Measurements from ENCODE around the gene RBM41. TPM values are rescaled to one million over a fixed set of nuclear protein-coding genes. Genes with fewer than 3 reads are reported as not detected.
A peak's percentile ranks its signal among the peaks of the same experiment; 100 is the strongest.
"Not testable (repeated sequence)": the region's sequence is repeated elsewhere in the genome, so short reads cannot be mapped to it uniquely, and the experiment has no call there.

RBM41 gene
- total RNA-seq = 10 to 100 TPM; 27.8 to 29.8 TPM
- 10 to 100 TPM in 1 of 2 donors, 1 to 10 TPM in 1; 9.1 to 14.4 TPM for polyA plus RNA-seq

DNA sequence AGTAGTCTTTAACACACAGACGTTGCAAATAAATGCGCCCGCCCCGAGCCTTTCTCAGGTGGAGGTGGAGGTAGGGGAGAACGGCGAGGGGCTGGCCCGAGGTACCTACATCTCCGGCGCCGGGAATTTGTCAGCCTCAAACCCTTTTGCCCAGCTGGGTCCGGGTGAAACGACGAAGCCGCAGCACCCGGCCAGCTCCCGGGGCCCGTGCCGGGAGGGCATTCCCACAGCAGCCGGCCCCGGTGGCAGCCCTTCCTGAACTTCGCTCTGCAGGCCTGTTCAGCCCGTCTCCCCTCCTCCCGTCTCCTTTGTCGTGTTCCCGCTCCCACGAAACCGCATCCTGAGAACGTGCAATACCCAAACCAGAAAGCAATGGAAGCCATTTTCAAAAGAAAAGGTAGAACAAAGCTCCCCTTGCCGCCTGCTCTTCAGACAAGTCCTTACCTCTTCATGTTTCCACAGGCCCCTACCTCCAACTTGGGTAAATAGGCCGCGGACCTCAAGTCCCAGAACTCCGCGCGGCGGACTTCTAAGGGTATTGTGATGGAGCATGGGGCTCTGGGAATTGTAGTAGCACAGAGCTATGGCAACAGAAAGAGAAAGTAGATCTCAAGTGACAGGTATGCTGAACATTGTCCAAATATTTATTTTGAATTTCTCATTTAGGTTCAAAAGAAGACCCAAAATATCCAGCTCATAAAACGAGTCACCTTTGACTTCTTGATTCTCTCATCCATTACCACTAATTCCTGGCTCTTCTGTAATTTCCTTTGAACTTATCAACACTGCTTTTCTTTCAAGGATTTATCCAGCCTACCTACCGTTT is at the start of gene RBM41:
Gene RBM41, minus strand, starts transcription at position 501 of the 826 bp plus-strand sequence. Its CDS starts 49 bp downstream, at position 452.
- H3K4me3 ChIP-seq (ENCODE audit: low read length in 2 of 2) = peak within 1 kb of the TSS; percentile 72 to 73
- peak within 1 kb of the TSS; percentile 98 to 100 (median 99) for H3K4me3 Mint-ChIP-seq
- ChIA-PET CTCF (ENCODE audit: partially characterized antibody) (interaction anchor here (1.2 to 1.5 kb wide), 2 partner anchors 93 to 120 kb away, joined by 3 to 4 read pairs; no protein-coding TSS in a partner anchor), POLR2A (ENCODE audit: partially characterized antibody) (interaction anchor here (1.4 to 1.5 kb wide), 3 partner anchors 37 to 973 kb away, joined by 3 to 4 read pairs (median 4); partner anchors contain the start of genes ATG4A and PSMD10)
- no peaks in the 10 kb centered on the region for H3K27me3 ChIP-seq (ENCODE audit: insufficient read depth, low read length)
- peaks cover 9% of the 10 kb centered on the region for H3K36me3 ChIP-seq (ENCODE audit: insufficient read depth, low read length)
- intact Hi-C loops (cut with micrococcal nuclease) = loop anchor here (5.0 to 10.0 kb wide), 4 partner anchors 89 to 314 kb away; partner anchors contain the start of genes DNAAF6, NUP62CL and TBC1D8B
- peak; percentile 69 to 88 (median 75) for DNase-seq
- H3K36me3 Mint-ChIP-seq = peaks cover 12 to 33% of the 10 kb centered on the region in 2 donors
- H3K9me3 ChIP-seq (ENCODE audit: control insufficient read depth in 1 of 2, low read length in 2 of 2) = no peaks in the 10 kb centered on the region
- peak within 1 kb of the TSS; percentile 59 for H3K27ac ChIP-seq (ENCODE audit: low read depth, low read length)
- peaks cover 17% of the 10 kb centered on the region for H3K4me1 ChIP-seq (ENCODE audit: insufficient read depth, low read length)
- H3K27me3 Mint-ChIP-seq = no peaks in the 10 kb centered on the region
- peak within 1 kb of the TSS; percentile 93 to 98 (median 97) for H3K27ac Mint-ChIP-seq
- H3K9me3 Mint-ChIP-seq = peaks cover 0 to 3% (median 0%) of the 10 kb centered on the region in 8 donors
- peaks cover 22 to 47% (median 33%) of the 10 kb centered on the region in 4 donors for H3K4me1 Mint-ChIP-seq

DNA sequence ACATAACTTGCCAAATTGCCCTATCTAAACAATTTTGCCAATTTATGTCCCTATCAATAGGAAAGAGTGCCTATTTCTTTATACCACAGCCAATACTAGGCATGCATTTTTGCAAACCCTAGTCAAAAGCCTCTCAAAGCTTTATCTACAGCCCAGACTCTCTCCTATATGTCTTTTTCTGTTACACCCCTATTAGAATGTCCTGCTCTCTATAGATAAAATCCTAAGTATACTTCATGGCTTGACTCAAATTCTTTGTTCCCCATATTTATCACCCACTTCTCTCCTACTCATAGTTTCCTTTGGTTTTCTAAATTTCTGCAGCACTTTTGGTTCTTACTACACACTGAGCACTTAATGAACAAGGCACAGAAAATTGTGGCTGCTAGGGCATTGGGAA is 49.6 kb upstream of the RBM41 start:
- H3K36me3 Mint-ChIP-seq = no peaks in the 10 kb centered on the region
- no peak for DNase-seq
- H3K4me1 ChIP-seq (ENCODE audit: insufficient read depth, low read length) = no peaks in the 10 kb centered on the region
- H3K27me3 Mint-ChIP-seq = no peaks in the 10 kb centered on the region
- ChIA-PET POLR2A (ENCODE audit: partially characterized antibody) (no interaction called here), CTCF (ENCODE audit: partially characterized antibody) (no interaction called here)
- H3K36me3 ChIP-seq (ENCODE audit: insufficient read depth, low read length) = no peaks in the 10 kb centered on the region
- no peak overlapping the region for H3K4me3 ChIP-seq (ENCODE audit: low read length in 2 of 2)
- no peaks in the 10 kb centered on the region for H3K9me3 Mint-ChIP-seq
- H3K4me3 Mint-ChIP-seq = no peak overlapping the region
- intact Hi-C loops (cut with micrococcal nuclease) = no loop called here
- H3K27me3 ChIP-seq (ENCODE audit: insufficient read depth, low read length) = no peaks in the 10 kb centered on the region
- no peaks in the 10 kb centered on the region for H3K4me1 Mint-ChIP-seq
- H3K27ac ChIP-seq (ENCODE audit: low read depth, low read length) = no peak overlapping the region
- H3K27ac Mint-ChIP-seq = no peak overlapping the region
- no peaks in the 10 kb centered on the region for H3K9me3 ChIP-seq (ENCODE audit: control insufficient read depth in 1 of 2, low read length in 2 of 2)

DNA sequence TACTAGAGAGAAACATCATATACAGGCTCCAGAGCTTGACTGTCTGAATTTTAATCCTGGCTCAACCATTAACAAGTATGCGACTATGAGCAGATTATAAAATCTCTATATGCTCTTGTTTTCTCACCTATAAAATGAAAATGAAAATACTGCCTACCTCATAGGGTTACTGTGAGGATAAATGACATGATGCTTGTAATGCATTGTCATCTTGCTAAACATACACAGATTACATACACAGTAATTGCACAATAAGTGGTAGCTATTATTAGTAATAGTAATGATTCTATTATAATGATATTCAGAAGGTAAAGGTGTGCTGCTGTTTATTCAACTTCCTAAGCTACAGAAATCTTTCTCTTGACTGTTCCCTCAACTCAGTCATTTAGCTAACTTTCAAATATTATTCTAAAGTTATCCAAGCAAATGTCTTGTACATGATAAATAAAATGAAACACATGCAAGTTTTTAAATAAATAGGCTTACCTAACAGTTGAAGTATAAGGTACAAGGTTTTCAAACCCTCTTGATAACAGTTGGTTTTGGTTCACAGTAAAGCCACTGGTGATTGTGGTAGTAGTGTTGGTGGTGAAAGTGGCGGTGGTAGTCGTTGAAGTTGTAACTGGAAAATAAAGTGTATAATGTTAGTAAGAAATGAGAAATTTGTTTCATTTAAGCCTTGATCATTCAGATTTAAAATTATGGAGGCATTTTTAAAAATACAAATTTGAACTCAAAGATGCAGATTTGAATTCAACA is 48.7 kb upstream of the RBM41 start:
- H3K9me3 Mint-ChIP-seq = peaks cover 0 to 4% (median 0%) of the 10 kb centered on the region in 8 donors
- no peak overlapping the region for H3K27ac Mint-ChIP-seq
- H3K4me1 Mint-ChIP-seq = no peaks in the 10 kb centered on the region
- no peak overlapping the region for H3K4me3 Mint-ChIP-seq
- POLR2A ChIA-PET (ENCODE audit: partially characterized antibody) = no interaction called here
- Histone ChIP-seq H3K27me3 (ENCODE audit: insufficient read depth, low read length) (no peaks in the 10 kb centered on the region), H3K4me1 (ENCODE audit: insufficient read depth, low read length) (no peaks in the 10 kb centered on the region), H3K9me3 (ENCODE audit: control insufficient read depth in 1 of 2, low read length in 2 of 2) (no peaks in the 10 kb centered on the region), H3K36me3 (ENCODE audit: insufficient read depth, low read length) (no peaks in the 10 kb centered on the region), H3K27ac (ENCODE audit: low read depth, low read length) (no peak overlapping the region), H3K4me3 (ENCODE audit: low read length in 2 of 2) (no peak overlapping the region)
- intact Hi-C loops (cut with micrococcal nuclease) = no loop called here
- DNase-seq = no peak
- H3K27me3 Mint-ChIP-seq = no peaks in the 10 kb centered on the region
- CTCF ChIA-PET (ENCODE audit: partially characterized antibody) = no interaction called here
- no peaks in the 10 kb centered on the region for H3K36me3 Mint-ChIP-seq

DNA sequence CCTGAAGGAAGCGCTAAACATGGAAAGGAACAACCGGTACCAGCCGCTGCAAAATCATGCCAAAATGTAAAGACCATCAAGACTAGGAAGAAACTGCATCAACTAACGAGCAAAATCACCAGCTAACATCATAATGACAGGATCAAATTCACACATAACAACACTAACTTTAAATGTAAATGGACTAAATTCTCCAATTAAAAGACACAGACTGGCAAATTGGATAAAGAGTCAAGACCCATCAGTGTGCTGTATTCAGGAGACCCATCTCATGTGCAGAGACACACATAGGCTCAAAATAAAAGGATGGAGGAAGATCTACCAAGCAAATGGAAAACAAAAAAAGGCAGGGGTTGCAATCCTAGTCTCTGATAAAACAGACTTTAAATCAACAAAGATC is 39.0 kb upstream of the RBM41 start:
- H3K27ac ChIP-seq (ENCODE audit: low read depth, low read length); H3K36me3 Mint-ChIP-seq; H3K36me3 ChIP-seq (ENCODE audit: insufficient read depth, low read length); H3K9me3 ChIP-seq (ENCODE audit: control insufficient read depth in 1 of 2, low read length in 2 of 2); CTCF ChIA-PET (ENCODE audit: partially characterized antibody); H3K27me3 ChIP-seq (ENCODE audit: insufficient read depth, low read length); H3K4me1 ChIP-seq (ENCODE audit: insufficient read depth, low read length); H3K27ac Mint-ChIP-seq; H3K9me3 Mint-ChIP-seq; DNase-seq; POLR2A ChIA-PET (ENCODE audit: partially characterized antibody); intact Hi-C loops (cut with micrococcal nuclease); H3K27me3 Mint-ChIP-seq; H3K4me3 Mint-ChIP-seq; H3K4me3 ChIP-seq (ENCODE audit: low read length in 2 of 2): not testable (repeated sequence)
- peaks cover 0 to 12% (median 0%) of the 10 kb centered on the region in 4 donors for H3K4me1 Mint-ChIP-seq

DNA sequence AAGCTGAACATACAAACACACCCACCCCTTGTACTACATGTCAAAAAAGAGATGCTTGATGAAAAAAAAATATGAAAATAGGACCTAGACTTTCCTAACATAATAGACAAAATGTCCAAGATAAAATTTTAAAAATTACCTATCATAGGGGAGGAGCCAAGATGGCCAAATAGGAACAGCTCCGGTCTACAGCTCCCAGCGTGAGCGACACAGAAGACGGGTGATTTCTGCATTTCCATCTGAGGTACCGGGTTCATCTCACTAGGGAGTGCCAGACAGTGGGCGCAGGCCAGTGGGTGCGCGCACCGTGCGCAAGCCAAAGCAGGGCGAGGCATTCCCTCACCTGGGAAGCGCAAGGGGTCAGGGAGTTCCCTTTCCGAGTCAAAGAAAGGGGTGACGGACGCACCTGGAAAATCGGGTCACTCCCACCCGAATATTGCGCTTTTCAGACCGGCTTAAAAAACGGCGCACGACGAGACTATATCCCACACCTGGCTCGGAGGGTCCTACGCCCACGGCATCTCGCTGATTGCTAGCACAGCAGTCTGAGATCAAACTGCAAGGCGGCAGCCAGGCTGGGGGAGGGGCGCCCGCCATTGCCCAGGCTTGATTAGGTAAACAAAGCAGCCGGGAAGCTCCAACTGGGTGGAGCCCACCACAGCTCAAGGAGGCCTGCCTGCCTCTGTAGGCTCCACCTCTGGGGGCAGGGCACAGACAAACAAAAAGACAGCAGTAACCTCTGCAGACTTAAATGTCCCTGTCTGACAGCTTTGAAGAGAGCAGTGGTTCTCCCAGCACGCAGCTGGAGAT is 37.2 kb upstream of the RBM41 start:
- Mint-ChIP-seq H3K27ac (peak overlapping the region in 2 of 7 donors; percentile 35 to 42), H3K4me1 (peaks cover 0 to 12% (median 0%) of the 10 kb centered on the region in 4 donors), H3K4me3 (peak overlapping the region; percentile 70 to 85 (median 81))
- H3K27me3 Mint-ChIP-seq; H3K36me3 ChIP-seq (ENCODE audit: insufficient read depth, low read length); H3K4me1 ChIP-seq (ENCODE audit: insufficient read depth, low read length); H3K9me3 Mint-ChIP-seq; H3K27me3 ChIP-seq (ENCODE audit: insufficient read depth, low read length); intact Hi-C loops (cut with micrococcal nuclease); H3K9me3 ChIP-seq (ENCODE audit: control insufficient read depth in 1 of 2, low read length in 2 of 2); H3K36me3 Mint-ChIP-seq; H3K27ac ChIP-seq (ENCODE audit: low read depth, low read length); H3K4me3 ChIP-seq (ENCODE audit: low read length in 2 of 2); CTCF ChIA-PET (ENCODE audit: partially characterized antibody): not testable (repeated sequence)
- POLR2A ChIA-PET (ENCODE audit: partially characterized antibody) = interaction anchor here (1.0 kb wide), 1 partner anchor 37 kb away, joined by 4 read pairs; the partner anchor contains the start of gene RBM41
- peak in 3 of 5 donors; percentile 1 to 11 (median 7) for DNase-seq

DNA sequence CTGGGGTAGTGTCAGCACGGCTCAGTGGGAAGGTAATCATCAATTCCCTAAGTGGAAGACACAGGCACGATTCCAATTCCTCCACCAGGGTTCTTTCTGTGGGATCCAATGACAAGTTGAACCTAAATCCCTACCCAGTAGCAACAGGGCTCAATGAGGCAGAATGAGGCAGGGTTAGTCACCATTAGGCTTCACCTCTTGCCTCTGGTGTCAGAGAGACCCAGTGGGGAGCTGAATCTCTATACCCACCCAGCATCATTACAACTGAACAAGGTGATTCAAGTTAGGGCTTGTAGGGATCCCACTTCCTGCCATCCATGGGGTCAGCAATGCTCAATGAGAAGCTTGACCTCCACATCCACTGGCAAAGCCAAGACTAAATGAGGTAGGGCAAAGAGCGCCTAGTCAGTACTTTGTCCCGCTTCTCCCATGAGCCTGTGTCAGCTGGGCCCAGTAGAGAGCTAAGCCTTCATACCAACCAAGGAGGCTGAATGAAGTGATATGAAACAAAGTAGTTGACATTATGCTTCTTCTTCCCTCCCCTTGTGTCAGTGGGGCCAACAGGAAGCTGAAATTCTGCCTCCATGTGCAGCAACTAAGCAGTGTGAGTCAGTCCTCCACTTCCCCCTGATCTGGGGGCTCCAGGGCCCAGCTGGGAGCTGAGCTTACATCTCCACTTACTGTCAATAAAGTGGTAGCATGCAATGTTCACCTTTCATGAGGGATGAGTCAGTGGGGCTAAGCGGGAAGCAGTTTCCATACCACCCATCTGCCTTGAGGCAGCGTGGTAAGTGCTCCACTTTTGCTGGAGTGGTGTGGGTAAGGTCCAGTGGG is 36.4 kb upstream of the RBM41 start:
- DNase-seq = peak in 1 of 5 donors; percentile 23
- CTCF ChIA-PET (ENCODE audit: partially characterized antibody) = no interaction called here
- POLR2A ChIA-PET (ENCODE audit: partially characterized antibody) = interaction anchor here (1.0 kb wide), 1 partner anchor 36 kb away, joined by 4 read pairs; the partner anchor contains the start of gene RBM41
- Mint-ChIP-seq H3K4me1 (peaks cover 0 to 12% (median 2%) of the 10 kb centered on the region in 4 donors), H3K27ac (peak overlapping the region in 1 of 7 donors; percentile 42), H3K27me3 (no peaks in the 10 kb centered on the region), H3K36me3 (no peaks in the 10 kb centered on the region), H3K9me3 (peaks cover 0 to 2% (median 0%) of the 10 kb centered on the region in 8 donors), H3K4me3 (peak overlapping the region; percentile 70 to 85 (median 81))
- H3K36me3 ChIP-seq (ENCODE audit: insufficient read depth, low read length) = no peaks in the 10 kb centered on the region
- no peaks in the 10 kb centered on the region for H3K27me3 ChIP-seq (ENCODE audit: insufficient read depth, low read length)
- H3K4me3 ChIP-seq (ENCODE audit: low read length in 2 of 2) = no peak overlapping the region
- H3K27ac ChIP-seq (ENCODE audit: low read depth, low read length) = no peak overlapping the region
- no peaks in the 10 kb centered on the region for H3K4me1 ChIP-seq (ENCODE audit: insufficient read depth, low read length)
- H3K9me3 ChIP-seq (ENCODE audit: control insufficient read depth in 1 of 2, low read length in 2 of 2) = no peaks in the 10 kb centered on the region
- intact Hi-C loops (cut with micrococcal nuclease) = no loop called here
